Measurements from ENCODE around the gene TRAPPC10.

The TRAPPC10 gene

DNA sequence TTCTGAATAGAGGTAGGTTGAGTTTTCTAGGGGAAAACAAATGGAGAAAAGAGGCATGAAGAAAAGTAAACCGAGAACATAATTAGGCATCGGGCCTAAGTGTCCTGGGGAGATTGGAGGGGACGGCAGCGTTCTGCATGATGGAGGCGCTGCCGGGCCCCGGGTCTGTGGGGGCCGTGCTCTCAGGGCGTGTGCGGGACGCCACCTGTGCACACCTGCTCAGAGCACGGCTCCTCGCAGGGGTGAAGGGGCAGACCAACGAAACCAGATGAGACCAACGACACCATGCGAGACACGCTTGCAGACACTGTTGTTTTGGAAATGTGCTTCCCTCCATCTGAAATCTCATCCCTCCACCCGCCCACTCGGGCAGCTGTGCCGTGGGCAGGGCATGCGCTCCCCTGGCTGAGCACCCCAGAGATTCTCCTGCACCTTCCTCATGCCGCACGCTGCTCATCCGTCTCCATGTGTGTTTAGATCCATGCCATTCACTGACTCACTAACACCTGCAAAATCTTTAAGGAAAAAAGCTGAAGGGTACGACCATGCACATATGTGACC lies 28.2 kb upstream of the TRAPPC10 start:
- Histone ChIP-seq H3K9me3 (ENCODE audit: insufficient read depth, low read depth, low read length) (no peaks in the 10 kb centered on the region), H4K20me1 (ENCODE audit: insufficient read depth, low read length, poor library complexity, severe bottlenecking) (no peaks in the 10 kb centered on the region), H3F3A (ENCODE audit: low read depth) (no peaks in the 10 kb centered on the region)

DNA sequence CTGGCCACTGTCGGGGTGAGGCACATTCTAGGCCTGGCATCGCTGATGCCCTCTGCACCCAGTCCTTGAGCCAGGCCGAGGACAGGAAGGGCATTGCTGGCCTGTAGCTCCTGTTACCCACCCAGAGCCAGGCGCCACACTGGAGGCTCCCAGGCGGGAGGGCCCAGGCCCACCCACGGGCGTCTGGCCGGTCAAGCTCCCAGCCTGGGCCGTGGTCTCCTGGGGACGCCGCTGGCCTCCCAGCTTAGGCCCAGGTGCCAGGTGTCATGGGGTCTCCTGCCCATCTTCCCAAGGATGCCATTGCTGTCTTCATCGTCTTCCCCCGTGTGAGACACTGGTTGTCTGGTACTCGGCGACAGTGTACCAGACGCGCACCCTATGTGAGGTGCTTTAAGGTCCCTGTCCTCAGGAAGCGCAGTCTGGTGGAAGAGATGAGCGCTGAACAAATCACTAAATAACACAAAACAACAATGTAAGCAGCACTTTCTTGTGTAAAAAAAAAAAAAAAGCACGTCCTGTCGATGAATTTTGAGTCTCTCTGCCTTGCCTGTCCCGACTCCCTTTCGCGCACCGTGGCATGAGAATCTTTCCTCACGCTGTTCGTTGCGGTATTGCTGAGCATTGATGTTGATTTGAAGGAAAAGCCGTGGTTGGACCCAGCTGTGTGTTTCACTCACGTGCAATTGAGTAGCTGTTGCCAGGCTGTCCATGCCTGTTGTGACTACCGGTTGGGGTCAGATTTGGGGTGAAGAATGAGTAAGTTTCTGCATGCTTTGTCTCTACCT lies 27.0 kb upstream of the TRAPPC10 start:
- Histone ChIP-seq H3K79me2 (ENCODE audit: insufficient read depth, low read length) (no peaks in the 10 kb centered on the region), H3K4me2 (ENCODE audit: low read depth, low read length, poor library complexity, severe bottlenecking) (no peak overlapping the region), H3K9me3 (ENCODE audit: insufficient read depth, low read depth, low read length) (no peaks in the 10 kb centered on the region), H3K4me3 (ENCODE audit: low read length, poor library complexity, severe bottlenecking) (no peak overlapping the region), H3K27me3 (ENCODE audit: insufficient read depth, low read length, poor library complexity, severe bottlenecking) (no peaks in the 10 kb centered on the region), H3K9ac (ENCODE audit: low read depth, low read length, poor library complexity, severe bottlenecking) (no peak overlapping the region), H2AFZ (ENCODE audit: low read length) (no peak overlapping the region), H3K36me3 (ENCODE audit: insufficient read depth, low read length) (no peaks in the 10 kb centered on the region; the same call in 1 of the 2 replicates), H3K9me2 (replicated peaks; ENCODE audit: low read depth, low read length) (no peaks in the 10 kb centered on the region), H4K20me1 (ENCODE audit: insufficient read depth, low read length, poor library complexity, severe bottlenecking) (no peaks in the 10 kb centered on the region), H3F3A (ENCODE audit: low read depth) (no peaks in the 10 kb centered on the region), H3K4me1 (ENCODE audit: insufficient read depth, low read length, poor library complexity, severe bottlenecking) (peaks cover 4% of the 10 kb centered on the region)
- TF ChIP-seq CTCF (conservative IDR thresholded peaks at IDR 0.05; ENCODE audit: low read length) (no peak), EZH2phosphoT487 (IDR thresholded peaks at IDR 0.05; ENCODE audit: borderline replicate concordance) (no peak)

More for the DNA sequence above, 28.2 kb upstream of the TRAPPC10 start:
- Histone ChIP-seq H2AFZ (ENCODE audit: low read length) (no peak overlapping the region), H3K4me1 (ENCODE audit: insufficient read depth, low read length, poor library complexity, severe bottlenecking) (peaks cover 4% of the 10 kb centered on the region), H3K9me2 (replicated peaks; ENCODE audit: low read depth, low read length) (no peaks in the 10 kb centered on the region), H3K4me3 (ENCODE audit: low read length, poor library complexity, severe bottlenecking) (no peak overlapping the region), H3K4me2 (ENCODE audit: low read depth, low read length, poor library complexity, severe bottlenecking) (no peak overlapping the region), H3K9ac (ENCODE audit: low read depth, low read length, poor library complexity, severe bottlenecking) (no peak overlapping the region), H3K27me3 (ENCODE audit: insufficient read depth, low read length, poor library complexity, severe bottlenecking) (no peaks in the 10 kb centered on the region), H3K79me2 (ENCODE audit: insufficient read depth, low read length) (no peaks in the 10 kb centered on the region), H3K36me3 (ENCODE audit: insufficient read depth, low read length) (no peaks in the 10 kb centered on the region; the same call in 1 of the 2 replicates)
- TF ChIP-seq CTCF (conservative IDR thresholded peaks at IDR 0.05; ENCODE audit: low read length) (no peak), EZH2phosphoT487 (IDR thresholded peaks at IDR 0.05; ENCODE audit: borderline replicate concordance) (no peak)

DNA sequence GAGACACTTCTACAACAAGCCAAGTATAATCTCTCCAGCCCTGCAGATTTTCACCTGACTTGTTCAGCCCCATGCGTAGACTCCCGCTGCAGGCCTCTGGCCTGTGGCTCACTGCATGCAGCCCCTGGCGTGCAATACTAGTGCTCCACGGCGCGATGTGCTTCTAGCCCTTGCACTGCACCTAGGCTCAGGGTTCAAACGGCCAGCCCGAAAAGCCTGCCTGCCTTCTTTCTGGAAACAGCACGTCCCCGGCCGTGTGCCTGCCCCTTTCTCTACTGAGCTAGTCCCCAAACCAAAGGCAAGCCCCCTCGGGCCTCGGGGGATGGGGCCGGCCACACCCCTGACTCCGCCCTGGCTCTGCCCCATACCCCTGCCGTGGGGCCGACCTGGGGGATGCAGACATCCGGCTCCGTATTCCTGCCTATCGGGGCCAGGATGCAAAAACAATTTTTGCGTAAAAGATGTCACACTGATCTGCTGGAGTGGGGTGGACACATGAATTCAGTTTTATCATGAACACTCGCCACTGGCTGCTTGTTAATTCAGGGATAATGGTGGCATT lies 26.3 kb upstream of the TRAPPC10 start:
- no peaks in the 10 kb centered on the region for H3K27me3 ChIP-seq (ENCODE audit: insufficient read depth, low read length, poor library complexity, severe bottlenecking)
- H2AFZ ChIP-seq (ENCODE audit: low read length) = no peak overlapping the region
- H3K9me3 ChIP-seq (ENCODE audit: insufficient read depth, low read depth, low read length) = no peaks in the 10 kb centered on the region
- no peaks in the 10 kb centered on the region for H4K20me1 ChIP-seq (ENCODE audit: insufficient read depth, low read length, poor library complexity, severe bottlenecking)
- no peak overlapping the region for H3K9ac ChIP-seq (ENCODE audit: low read depth, low read length, poor library complexity, severe bottlenecking)
- H3K4me2 ChIP-seq (ENCODE audit: low read depth, low read length, poor library complexity, severe bottlenecking) = no peak overlapping the region
- TF ChIP-seq EZH2phosphoT487 (IDR thresholded peaks at IDR 0.05; ENCODE audit: borderline replicate concordance) (no peak), CTCF (conservative IDR thresholded peaks at IDR 0.05; ENCODE audit: low read length) (no peak)
- H3K4me3 ChIP-seq (ENCODE audit: low read length, poor library complexity, severe bottlenecking) = no peak overlapping the region
- H3K9me2 ChIP-seq (replicated peaks; ENCODE audit: low read depth, low read length) = no peaks in the 10 kb centered on the region
- H3F3A ChIP-seq (ENCODE audit: low read depth) = no peaks in the 10 kb centered on the region
- H3K79me2 ChIP-seq (ENCODE audit: insufficient read depth, low read length) = no peaks in the 10 kb centered on the region
- peaks cover 4% of the 10 kb centered on the region for H3K4me1 ChIP-seq (ENCODE audit: insufficient read depth, low read length, poor library complexity, severe bottlenecking)
- H3K36me3 ChIP-seq (ENCODE audit: insufficient read depth, low read length) = no peaks in the 10 kb centered on the region; the same call in 1 of the 2 replicates
